DND-41 (cell line): ENCODE results near the gene HTRA3.
A peak's percentile ranks its signal among the peaks of the same experiment; 100 is the strongest.

ENCODE experiments used
- ATAC-seq: fragments of 200-7000 bp; cut with Tn5 transposase; 3 replicates; pipeline ENCODE4 v1.9.1; 2021; ENCODE audit warnings: low read depth; ENCODE audit not compliant: insufficient read depth
- DNase-seq: peaks from one replicate; pipeline ENCODE4 v3.0.0-alpha.2; 2020
- H2AFZ ChIP-seq: 2 replicates; pipeline ENCODE4 v1.6.0; 2012; ENCODE audit warnings: low read depth, low read length
- H3K27ac ChIP-seq: 2 replicates; pipeline ENCODE4 v1.5.1; 2012; ENCODE audit warnings: low read length, inconsistent platforms
- H3K27me3 ChIP-seq: fragments of 200-600 bp; sonication (generic); 2 replicates; pipeline ENCODE4 v1.6.0; 2012; ENCODE audit warnings: low read length, mild to moderate bottlenecking, inconsistent platforms; ENCODE audit not compliant: insufficient read depth, poor library complexity
- H3K36me3 ChIP-seq: 2 replicates; pipeline ENCODE4 v1.5.1; 2012; ENCODE audit warnings: low read length, inconsistent platforms; ENCODE audit not compliant: insufficient read depth
- H3K4me1 ChIP-seq: 2 replicates; pipeline ENCODE4 v1.5.1; 2012; ENCODE audit warnings: mild to moderate bottlenecking, low read length; ENCODE audit not compliant: insufficient read depth
- H3K4me2 ChIP-seq: 2 replicates; pipeline ENCODE4 v1.6.0; 2012; ENCODE audit warnings: mild to moderate bottlenecking, moderate library complexity, low read length, inconsistent platforms; ENCODE audit not compliant: insufficient read depth
- H3K4me3 ChIP-seq, 2 experiments: fragments of 200-600 bp in 1 of 2; shearing (Covaris generic) in 1 of 2; 2 replicates each; pipeline ENCODE4 v1.5.1; 2012 to 2016; ENCODE audit warnings: inconsistent platforms in 2 of 2, low read length in 2 of 2, mild to moderate bottlenecking in 2 of 2, low read depth in 1 of 2, moderate library complexity in 1 of 2
- H3K79me2 ChIP-seq: 2 replicates; pipeline ENCODE4 v1.6.0; 2012; ENCODE audit warnings: low read length, inconsistent platforms; ENCODE audit not compliant: insufficient read depth
- H3K9ac ChIP-seq: 2 replicates; pipeline ENCODE4 v1.6.0; 2012; ENCODE audit warnings: low read depth, mild to moderate bottlenecking, inconsistent platforms, low read length, moderate library complexity
- H3K9me3 ChIP-seq: 2 replicates; pipeline ENCODE4 v1.5.1; 2012; ENCODE audit warnings: low read length, moderate library complexity, mild to moderate bottlenecking, inconsistent platforms; ENCODE audit not compliant: insufficient read depth, severe bottlenecking
- H4K20me1 ChIP-seq: 2 replicates; pipeline ENCODE4 v1.6.0; 2012; ENCODE audit warnings: low read length; ENCODE audit not compliant: insufficient read depth
- CTCF ChIP-seq: IDR thresholded peaks from 2 replicates; pipeline ENCODE4 v1.5.1; 2012; ENCODE audit warnings: borderline replicate concordance, low read length, moderate library complexity, mild to moderate bottlenecking; ENCODE audit not compliant: poor library complexity, severe bottlenecking; ENCODE audit errors: extremely low read depth
- EZH2 ChIP-seq: IDR thresholded peaks from 3 replicates; pipeline ENCODE4 v1.6.1; 2012; ENCODE audit warnings: borderline replicate concordance, low read depth, mild to moderate bottlenecking, moderate library complexity, low read length, inconsistent platforms; ENCODE audit not compliant: severe bottlenecking

The HTRA3 gene

GRCh38 chr4:8266088-8266487 is 3.5 kb upstream of the HTRA3 start:
- Histone ChIP-seq H3K27me3 (no peaks in the 10 kb centered on the region), H3K4me2 (no peak overlapping the region)

GRCh38 chr4:8266508-8266907 is 3.0 kb upstream of the HTRA3 start:
- no peak overlapping the region for H3K4me2 ChIP-seq
- no peak overlapping the region for H2AFZ ChIP-seq
- no peaks in the 10 kb centered on the region for H3K4me1 ChIP-seq
- H4K20me1 ChIP-seq: peaks cover 3% of the 10 kb centered on the region; the same call in 1 of the 2 replicates
- ATAC-seq (no peak), DNase-seq (no peak)
- TF ChIP-seq CTCF (no peak), EZH2 (no peak)
- no peaks in the 10 kb centered on the region for H3K79me2 ChIP-seq
- no peak overlapping the region for H3K27ac ChIP-seq
- no peak overlapping the region for H3K4me3 ChIP-seq
- H3K27me3 ChIP-seq: no peaks in the 10 kb centered on the region
- no peak overlapping the region for H3K9ac ChIP-seq
- H3K36me3 ChIP-seq: no peaks in the 10 kb centered on the region
- no peaks in the 10 kb centered on the region for H3K9me3 ChIP-seq

More at GRCh38 chr4:8266088-8266487, 3.5 kb upstream of the HTRA3 start:
- no peak overlapping the region for H3K9ac ChIP-seq
- no peak overlapping the region for H2AFZ ChIP-seq
- H3K4me3 ChIP-seq: no peak overlapping the region
- H3K79me2 ChIP-seq: no peaks in the 10 kb centered on the region
- H4K20me1 ChIP-seq: peaks cover 3% of the 10 kb centered on the region; the same call in 1 of the 2 replicates
- no peaks in the 10 kb centered on the region for H3K36me3 ChIP-seq
- TF ChIP-seq CTCF (no peak), EZH2 (no peak)
- ATAC-seq: no peak
- no peaks in the 10 kb centered on the region for H3K4me1 ChIP-seq
- H3K27ac ChIP-seq: no peak overlapping the region
- DNase-seq: no peak
- no peaks in the 10 kb centered on the region for H3K9me3 ChIP-seq

GRCh38 chr4:8267077-8267476 is 2.5 kb upstream of the HTRA3 start:
- no peaks in the 10 kb centered on the region for H3K79me2 ChIP-seq
- H3K4me3 ChIP-seq: no peak overlapping the region
- no peaks in the 10 kb centered on the region for H3K4me1 ChIP-seq
- no peaks in the 10 kb centered on the region for H3K36me3 ChIP-seq
- no peak for TF ChIP-seq EZH2
- peak; percentile 43 for TF ChIP-seq CTCF
- ATAC-seq (peak; percentile 65), DNase-seq (peak; percentile 15)
- H3K27me3 ChIP-seq: no peaks in the 10 kb centered on the region
- no peak overlapping the region for H3K9ac ChIP-seq
- no peak overlapping the region for H2AFZ ChIP-seq
- H3K9me3 ChIP-seq: no peaks in the 10 kb centered on the region
- H3K4me2 ChIP-seq: no peak overlapping the region
- H4K20me1 ChIP-seq: peaks cover 3% of the 10 kb centered on the region; the same call in 1 of the 2 replicates
- no peak overlapping the region for H3K27ac ChIP-seq

- Histone ChIP-seq H3K27ac (no peak overlapping the region), H3K4me3 (no peak overlapping the region), H3K9me3 (no peaks in the 10 kb centered on the region), H3K9ac (no peak overlapping the region), H3K4me1 (no peaks in the 10 kb centered on the region), H3K27me3 (no peaks in the 10 kb centered on the region), H3K36me3 (no peaks in the 10 kb centered on the region), H4K20me1 (peaks cover 3% of the 10 kb centered on the region; the same call in 1 of the 2 replicates), H2AFZ (no peak overlapping the region), H3K4me2 (no peak overlapping the region), H3K79me2 (no peaks in the 10 kb centered on the region)
- DNase-seq (no peak), ATAC-seq (no peak)
- TF ChIP-seq CTCF (no peak), EZH2 (no peak)
Observed at GRCh38 chr4:8268211-8268610, 1.3 kb upstream of the HTRA3 start.
